Activated CD4-positive, alpha-beta T cell treated with anti-CD3 and anti-CD28 coated beads, Interleukin-2, amount 50 U/mL, for 24 hours (primary cell): ENCODE measurements around the gene NATD1.

Experiments used
- DNase-seq, 2 donors: peaks; one replicate each; pipeline ENCODE4 v3.0.0-alpha.2; 2020; ENCODE audit warnings: low read depth in 1 of 2, low spot score in 1 of 2

NATD1 gene

DNA sequence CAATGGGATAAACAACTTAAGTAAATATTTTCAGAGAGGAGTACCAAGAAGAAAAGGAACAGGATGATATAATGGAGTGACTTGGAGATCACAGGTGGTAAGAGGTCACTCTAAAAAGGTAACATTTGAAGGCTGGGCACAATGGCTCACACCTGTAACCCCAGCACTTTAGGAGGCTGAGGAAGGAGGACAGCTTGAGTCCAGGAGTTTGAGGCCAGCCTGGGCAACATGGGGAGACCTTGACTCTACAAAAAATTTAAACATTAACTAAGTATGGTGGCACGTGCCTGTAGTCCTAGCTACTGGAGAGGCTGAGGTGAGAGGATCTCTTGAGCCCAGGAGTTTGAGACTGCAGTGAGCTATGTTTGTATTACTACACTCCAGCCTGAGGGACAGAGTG is 35.9 kb downstream of the NATD1 start:
- DNase-seq = no peak

DNA sequence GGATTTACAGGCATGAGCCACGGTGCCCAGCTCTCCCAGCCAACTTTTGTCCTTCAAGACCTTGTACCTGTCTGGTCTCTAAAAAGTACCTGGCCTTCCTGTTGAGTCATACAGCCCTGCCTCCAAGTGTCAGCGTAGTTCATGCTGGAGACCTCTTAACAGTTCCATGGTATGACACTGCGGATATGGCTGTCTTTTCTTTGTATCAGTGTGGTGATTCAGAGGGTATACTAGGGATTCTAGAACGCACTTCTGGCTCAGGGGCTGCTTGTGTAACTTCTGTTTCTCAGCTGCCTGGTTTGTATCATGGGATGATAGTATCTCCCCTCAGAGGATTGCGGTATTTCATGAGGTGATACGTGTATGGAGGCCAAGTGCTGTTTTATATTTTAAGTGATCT is 37.3 kb downstream of the NATD1 start:
- no peak for DNase-seq

DNA sequence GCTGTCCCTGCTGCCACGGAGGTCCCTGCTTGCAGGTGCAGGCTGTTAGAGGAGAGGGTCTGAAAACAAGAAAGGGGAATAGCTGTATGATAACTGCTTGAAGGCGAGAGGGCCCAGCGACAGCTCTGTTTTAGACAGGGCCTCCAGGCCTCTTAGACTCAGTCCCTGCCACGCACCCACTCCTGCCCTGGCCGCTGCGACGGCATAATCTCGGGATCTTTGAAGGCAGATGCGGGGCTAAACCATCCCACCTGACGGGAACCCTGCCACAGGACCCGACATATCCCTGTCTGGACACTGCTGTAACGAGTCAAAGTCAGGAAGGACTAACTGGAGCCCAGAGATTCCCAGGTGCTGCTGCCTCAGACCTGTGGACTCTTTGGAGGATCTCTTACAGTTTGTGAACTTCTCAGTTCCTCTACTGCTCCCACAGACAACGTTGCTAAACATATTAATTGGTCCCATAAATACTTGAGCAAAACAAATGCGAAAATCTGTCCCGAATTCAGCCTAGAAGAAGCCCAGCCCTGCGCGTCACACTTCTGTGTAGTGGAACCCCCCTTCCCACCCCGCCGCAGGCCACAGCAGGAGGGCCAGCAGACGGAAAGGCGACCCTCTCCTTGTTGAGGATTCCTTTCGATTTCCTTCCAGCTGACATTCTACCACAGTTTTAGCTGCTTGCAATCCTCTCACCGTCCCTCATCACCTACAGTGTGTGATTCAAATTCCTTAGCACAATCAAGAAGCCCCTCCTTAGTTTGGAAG is 38.3 kb downstream of the NATD1 start:
- DNase-seq = no peak

DNA sequence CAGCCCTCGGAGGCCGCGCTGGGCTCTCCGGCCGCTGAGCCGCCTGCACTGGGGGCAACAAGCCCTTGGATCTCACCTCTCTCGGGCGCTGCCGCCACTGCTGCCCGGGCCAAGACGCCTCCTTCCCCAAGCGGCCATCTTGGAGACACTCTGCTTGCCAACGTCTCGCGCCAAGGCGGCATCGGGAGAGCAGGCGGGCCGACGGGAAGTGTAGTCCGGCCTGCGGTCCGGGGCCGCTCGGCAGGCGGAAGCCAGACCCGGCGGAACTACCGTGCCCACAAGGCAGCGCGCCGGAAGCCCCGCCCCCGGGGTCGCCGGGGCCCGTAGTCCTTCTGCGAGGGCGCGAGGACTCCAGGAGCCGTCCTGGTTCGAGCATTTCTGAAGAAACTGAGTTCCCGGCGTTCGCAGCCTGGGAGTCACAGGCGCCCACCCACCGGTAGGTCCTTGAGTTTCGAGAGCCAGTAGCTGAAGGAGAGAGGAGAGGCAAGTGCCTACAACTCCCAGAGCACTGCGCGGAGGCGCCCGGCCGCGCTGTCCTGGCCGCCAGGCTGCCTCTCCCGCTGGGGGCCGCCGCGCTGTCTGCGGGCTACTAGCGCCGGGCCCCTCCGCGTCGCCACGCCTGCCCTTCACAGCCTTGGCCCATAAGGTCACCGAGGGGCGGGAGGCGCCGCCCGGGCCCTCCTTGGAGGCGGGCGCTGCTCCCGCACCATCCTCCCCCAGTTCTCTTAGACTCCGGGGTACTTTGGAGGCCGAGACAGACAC is 39.0 kb downstream of the NATD1 start, which contains the start of gene TMEM11:
TSS of gene TMEM11 (minus strand) at position 147 of the 762 bp plus-strand sequence. CDS start at position 138, 9 bp downstream.
- DNase-seq = peak; percentile 88 to 93

DNA sequence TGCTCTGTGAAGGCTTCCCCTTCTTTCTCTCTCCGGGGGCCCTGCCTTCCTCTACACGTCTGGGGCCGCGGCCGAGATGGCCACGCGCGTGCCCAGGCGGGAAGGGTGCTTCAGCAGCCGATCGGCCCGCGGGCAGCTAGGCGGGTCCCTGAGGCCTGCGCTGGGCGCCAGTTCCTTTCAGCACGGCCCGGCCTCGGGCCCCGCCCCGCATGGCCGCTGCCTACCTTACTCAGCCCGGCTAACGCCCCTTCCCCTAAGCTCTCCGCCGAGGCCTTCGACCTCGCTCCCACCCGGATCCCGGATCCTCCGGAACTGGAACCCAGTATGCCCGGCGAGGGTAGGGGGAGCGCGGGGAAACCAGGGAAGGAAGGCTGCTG is 39.6 kb downstream of the NATD1 start:
- DNase-seq = peak in 1 of 2 donors; percentile 12

DNA sequence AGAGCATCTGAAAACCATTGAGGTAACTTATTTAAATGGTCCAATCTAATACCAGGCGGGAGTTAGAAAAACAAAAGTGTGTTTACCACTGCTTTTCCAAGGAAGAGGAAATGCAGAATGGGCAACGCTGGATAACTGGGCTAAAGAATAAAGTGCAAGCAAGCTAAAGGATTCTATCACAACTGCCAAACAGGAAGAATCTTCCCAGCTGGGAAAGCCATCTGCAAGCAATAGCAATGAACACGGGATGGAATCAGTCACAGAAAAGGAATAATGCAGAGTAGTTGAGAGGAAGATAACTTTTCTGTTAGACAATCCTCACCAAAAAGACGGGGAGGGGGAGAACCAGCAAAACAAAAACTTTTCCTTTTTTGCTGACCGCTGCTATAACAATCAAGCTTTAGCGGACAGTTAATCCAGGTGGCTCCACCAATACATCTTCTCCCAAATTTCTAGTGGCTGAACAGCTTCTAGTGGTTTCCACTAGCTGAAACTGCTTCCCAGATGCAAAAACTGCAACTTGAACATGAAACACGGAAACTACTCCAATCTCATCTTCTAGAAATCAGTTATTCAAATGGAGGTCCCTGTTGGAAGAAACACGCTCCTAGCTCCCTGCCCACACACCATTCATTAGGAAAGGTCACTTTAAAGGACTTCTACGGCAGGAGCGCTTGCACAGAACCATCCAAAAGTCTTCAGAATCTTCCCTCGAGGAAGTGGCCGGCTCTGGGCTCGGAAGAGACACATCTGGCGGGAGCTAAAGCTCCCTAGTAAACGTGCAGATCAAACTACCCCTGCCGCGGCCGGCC is 40.2 kb downstream of the NATD1 start:
- DNase-seq = no peak

DNA sequence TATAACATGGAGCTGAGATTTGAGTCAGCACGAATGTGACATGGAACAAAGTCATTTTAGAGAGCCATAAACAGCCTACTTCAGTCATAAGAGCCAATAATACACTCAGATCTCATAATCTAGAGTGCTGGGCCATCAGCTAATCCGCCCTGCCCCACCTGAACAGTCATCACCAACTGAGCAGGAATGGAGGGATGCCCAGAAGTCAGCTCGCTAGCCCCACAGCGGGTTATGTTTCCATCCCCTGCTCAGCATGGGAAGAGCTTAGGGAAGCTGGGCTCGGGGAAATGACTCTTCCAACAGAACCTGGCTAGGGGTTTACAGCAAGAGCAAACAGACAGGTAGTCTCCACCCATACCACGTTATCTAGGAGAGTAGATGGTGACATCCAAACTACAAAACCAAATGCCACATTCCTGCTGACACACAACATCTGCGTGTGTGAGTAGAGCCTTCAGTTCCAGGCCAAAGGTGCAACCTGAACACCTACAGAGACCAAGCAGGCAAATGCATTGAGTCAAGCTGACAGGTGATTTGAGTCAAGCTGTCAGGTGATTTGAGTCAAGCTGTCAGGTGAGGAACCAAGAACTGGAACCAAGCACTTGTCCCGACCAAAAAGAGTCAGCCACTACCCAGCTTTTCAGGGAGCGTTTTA is 41.3 kb downstream of the NATD1 start:
- no peak for DNase-seq

DNA sequence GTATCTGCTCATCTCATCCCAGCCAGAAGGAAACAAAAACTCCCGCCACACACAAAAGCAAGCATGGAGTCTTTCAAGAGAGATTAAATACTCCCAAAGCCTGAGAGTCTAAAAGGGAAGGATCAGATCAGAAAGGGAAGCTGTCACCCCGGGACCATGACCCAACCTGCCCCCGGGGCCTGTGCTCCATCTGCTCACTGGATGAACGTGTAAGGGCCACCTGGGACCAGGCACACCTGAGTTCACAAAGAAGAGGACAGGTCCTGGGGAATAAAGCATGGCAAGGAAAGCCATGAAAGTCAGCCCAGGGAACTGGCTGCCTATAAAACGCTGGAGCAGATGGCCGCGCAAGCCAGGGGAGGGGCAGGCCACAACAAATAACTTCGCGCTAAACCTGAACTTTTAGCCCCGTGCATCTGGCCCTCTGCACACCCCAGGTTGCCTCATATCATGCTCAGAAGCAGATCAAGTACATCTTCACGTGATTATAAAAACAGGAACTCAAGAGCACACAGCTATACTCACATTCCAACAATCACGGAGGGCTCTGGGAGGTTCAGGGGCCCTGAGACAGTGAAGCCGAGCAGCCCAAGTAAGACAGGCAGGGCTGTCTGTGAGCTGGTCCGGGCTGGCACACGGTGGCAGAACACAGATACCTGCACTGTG is 42.7 kb downstream of the NATD1 start:
- DNase-seq = no peak

DNA sequence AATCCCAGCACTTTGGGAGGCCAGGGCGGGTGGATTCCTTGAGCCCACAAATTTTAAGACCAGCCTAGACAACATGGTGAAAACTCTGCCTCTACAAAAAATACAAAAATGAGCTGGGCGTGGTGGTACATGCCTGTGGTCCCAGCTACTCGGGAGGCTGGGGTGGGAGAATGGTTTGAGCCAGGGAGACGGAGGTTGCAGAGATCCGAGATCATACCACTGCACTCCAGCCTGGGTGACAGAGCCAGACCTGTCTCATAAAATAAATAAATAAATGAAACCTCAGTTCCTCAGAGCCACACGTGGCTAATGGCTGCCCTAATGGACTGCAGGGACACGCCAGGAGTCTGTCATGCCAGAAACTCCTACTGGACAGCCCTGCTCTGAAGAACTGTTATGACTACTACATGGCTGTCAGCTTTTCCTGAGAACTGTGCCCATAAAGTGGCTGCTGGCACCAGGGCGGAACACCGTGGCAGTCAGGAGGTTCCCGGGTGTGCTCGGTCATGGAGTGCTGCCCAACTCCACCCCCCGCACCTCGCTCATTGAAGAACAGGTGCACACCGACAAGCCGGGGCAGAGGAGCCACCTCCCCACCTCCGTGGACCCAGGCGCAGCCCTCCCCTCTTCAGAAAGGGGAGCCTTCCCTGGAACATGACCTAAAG is 43.6 kb downstream of the NATD1 start:
- DNase-seq = no peak

DNA sequence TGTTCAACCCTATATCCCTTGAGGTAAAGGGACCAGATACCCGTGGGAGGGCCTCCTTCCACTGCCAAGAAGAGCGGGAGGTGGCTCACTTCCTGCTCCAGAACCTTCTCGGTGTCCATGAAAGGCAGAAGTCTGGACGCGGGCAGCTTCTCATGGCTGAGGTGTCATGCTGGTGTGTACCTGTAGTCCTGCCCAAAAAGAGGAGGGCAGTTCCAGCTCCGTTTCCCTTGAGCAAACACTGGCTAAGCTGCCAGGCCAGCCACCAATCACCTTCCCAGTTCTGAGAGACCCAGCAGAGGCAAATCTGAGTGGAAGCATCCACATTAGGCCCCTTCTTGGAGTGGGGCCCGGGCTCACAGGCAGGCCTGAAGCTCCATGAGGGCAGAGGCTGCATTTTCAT is 44.9 kb downstream of the NATD1 start:
- DNase-seq = no peak

DNA sequence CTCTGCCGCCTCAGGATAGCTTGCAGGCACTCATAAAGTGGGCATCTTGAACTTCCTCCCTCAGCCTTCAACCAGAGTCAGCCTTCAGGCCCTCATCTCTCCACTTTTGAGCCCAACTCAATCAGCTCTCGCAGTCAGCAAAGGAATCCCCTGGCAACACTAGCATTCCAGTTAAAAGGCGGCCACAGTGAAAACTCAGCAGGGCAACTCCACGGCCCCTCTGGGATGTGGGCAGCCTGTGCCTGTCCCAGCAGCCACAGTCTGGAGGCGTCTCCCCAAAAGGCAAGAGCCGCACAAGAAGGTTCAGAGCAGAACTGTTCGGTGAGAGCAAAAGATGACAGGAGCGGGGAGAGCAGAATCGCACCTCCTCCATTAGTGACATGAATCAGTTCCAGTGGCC is 48.3 kb downstream of the NATD1 start:
- no peak for DNase-seq

DNA sequence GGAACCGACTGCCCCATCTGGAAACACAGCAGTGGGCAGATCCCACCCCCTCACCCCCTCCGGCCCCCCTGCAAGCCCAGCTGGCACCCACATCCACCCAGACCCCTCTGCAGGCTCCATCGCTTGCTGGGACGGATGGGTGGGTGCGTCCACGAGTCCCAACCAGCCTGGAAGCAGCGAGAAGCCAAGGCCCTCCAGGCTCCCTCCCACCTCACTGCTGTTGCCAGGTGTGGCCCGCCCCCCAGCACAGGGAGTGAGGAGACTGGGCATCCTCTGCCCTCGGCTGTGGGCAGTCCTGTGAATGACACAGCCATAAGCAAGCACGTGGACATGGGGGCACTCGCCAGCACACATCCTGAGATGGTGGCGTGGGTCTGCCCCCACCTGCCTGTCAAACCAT is 50.7 kb downstream of the NATD1 start:
- no peak for DNase-seq

DNA sequence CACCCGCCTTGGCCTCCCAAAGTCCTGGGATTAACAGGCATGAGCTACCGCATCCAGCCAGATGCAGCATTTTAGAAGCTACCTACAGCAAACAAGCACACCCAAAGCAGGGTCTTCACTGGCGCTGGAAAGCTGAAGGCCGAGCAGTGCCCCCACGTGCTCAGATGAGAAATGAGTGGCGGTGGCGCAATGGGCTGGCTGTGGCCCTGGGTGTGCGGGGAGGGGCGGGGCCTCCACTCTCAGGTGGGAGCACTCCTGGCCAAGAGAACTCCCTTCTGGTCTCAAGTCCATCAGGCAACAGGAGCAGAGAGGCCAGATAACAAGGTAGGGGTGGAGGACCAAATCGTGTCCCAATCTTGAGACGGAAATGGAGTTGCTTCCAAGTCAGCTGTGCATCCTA is 51.3 kb downstream of the NATD1 start:
- no peak for DNase-seq

DNA sequence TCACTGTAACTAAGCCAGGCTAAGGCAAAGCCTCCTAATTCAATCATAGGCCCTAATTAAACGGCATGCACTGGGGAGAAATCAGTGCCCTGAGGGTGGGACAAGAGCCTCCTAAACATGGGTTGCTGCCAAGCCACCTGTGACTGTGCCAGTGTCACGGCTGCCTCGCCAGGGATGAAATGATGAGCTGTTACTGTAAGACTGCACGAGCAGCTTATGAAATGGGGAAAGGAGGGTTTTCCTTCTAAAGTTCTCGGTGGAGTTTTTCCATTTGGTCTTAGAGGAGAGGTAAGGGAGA is 52.0 kb downstream of the NATD1 start:
- DNase-seq = no peak

DNA sequence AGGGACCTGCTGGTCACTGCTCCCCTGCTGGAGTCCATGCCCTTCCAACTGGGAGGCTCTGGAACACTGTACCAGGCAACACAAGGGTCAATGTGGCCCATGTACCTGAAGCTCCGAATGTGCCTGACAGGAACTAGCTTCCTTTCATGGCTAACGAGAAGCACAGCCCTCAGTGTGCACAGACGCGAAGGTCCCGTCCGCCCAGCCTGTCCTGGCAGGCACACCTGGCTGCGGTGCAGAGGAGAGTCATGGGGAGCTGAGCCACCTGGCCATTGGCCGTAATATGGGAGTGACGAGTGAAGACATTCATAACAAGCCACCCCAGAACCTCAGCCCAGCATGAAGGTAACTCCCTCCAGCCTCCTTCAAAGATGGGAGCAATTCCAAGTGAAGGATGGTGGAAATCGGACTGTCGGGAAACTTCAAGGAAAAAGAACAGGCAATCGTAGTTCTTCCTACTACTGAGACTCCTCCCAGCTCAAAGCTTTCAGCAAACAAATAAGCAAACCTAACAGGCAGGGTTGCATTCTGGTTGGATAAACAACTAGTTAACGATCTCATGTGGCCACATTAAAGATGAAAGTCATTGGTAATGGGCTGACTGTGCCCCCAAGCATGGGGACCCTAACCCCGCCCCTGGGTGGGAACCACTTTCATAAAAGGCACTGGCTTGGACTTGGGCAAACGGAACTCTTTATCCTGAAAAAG is 52.5 kb downstream of the NATD1 start:
- DNase-seq = no peak

DNA sequence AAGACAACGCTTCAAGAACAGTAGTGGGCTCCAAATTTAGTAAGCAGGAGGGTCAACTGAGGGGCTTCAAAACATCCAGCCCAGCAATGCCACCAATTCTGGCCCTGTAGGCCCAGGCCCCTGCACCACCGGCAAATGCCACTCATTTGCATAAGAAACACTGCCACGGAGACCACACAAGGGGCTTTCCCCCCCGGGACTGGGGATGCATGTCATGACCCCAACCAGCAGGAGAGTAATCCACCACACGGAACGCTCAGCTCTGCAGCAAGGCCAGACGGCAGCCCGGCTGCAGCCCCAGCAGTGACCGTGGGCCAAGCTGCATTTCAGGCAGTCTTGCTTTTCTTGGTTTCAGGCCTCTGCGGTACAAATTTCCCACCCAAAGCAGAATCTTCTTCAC is 53.4 kb downstream of the NATD1 start:
- DNase-seq = no peak

DNA sequence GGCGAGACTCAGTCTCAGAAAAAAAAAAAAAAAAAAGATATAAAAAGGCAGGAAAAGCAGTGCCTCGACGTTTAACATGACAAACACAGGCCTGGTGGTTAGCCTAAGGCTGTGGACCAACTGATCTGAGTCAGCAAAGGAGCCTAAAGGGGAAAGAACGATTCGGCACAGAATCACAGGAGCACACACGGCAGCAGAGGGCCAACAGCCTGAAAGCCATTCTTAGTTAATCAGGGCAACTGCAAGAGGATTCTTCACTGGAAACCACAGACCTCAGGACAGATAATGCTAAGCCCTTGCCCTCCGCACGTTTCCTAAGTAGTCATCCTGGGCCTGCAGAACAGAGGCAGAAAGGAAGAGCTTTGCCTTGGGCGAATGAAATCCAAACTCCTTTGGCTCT is 53.9 kb downstream of the NATD1 start:
- no peak for DNase-seq

DNA sequence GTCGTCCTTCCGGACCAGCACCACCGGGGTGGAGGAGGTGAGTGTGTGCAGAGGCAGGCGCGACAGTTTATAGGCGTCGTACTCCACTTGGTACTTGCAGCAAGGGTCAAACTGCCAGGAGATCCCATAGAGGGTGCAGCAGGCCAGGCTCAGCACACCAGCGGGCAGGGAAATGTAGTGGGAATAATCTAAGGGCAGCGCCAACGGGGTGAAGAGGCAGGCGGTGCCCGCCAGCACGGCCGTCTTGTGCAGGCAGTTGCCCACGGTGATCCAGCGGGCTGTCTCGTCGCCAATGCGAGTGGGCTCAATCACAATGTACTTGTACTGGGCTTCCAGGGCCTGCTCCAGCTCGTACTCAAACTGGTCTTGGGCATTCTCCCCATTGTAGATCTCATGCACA is 54.8 kb downstream of the NATD1 start:
- no peak for DNase-seq

DNA sequence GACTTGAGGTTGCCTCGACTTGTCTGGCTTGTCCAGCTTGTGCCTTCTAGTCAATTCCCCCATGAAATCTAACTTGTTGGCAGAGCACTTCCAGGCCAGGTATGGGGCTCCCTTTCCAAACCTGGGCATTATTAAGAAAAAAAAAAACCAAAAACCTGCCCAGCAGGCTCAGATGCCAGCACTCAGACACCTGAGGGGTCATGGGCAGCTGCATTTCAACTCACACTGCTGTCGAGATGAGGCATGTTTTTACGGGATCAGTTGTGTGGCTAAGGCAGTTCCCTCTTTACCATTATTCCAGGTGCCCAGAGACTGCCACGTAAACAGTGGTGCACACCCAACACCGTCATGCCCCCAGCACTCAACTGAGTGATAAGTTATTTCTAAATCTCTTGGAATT is 57.1 kb downstream of the NATD1 start:
- no peak for DNase-seq

DNA sequence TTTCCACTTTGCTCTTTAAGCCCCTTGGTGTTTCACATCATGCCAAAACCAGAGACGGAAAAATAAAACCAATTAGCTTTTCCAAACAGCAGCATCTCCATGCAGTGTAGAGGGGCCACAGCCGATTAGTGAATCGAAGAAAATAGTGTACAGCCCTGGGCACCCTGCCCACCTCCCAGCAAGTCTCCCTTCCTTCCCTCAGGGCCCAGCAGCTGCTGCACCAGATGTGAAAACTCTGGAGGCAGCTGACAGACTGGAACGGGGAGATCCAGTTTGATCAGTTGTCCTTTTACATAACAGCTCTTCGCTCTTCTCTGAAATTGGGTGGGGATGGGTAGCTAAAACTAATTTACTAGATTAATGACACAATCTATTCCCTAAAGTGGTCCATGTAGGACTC is 58.5 kb downstream of the NATD1 start:
- no peak for DNase-seq
